ENCODE results near the gene MAP3K1.

The MAP3K1 gene

GRCh38 chr5:56802205-56802604 is 13.1 kb upstream of the MAP3K1 start:
- Histone ChIP-seq H3K79me2 (ENCODE audit: low read length) (no peaks in the 10 kb centered on the region), H3K36me3 (replicated peaks; ENCODE audit: low read depth, low read length) (no peaks in the 10 kb centered on the region), H3K9me3 (ENCODE audit: insufficient read depth, low read length) (no peaks in the 10 kb centered on the region), H3K4me2 (ENCODE audit: low read length) (no peak overlapping the region), H3K9ac (ENCODE audit: low read length) (no peak overlapping the region), H4K20me1 (ENCODE audit: insufficient read depth, low read length) (no peaks in the 10 kb centered on the region), H3K27ac (ENCODE audit: low read length) (no peak overlapping the region), H3K27me3 (ENCODE audit: low read depth, low read length) (no peaks in the 10 kb centered on the region), H3K4me3 (ENCODE audit: low read length) (no peak overlapping the region), H3K4me1 (ENCODE audit: low read length) (no peaks in the 10 kb centered on the region), H2AFZ (ENCODE audit: low read depth, low read length) (no peak overlapping the region)
- TF ChIP-seq EZH2phosphoT487 (IDR thresholded peaks at IDR 0.05; ENCODE audit: low read depth) (no peak), CTCF (IDR thresholded peaks at IDR 0.05; ENCODE audit: low read depth, low read length) (no peak)

- Histone ChIP-seq H4K20me1 (ENCODE audit: insufficient read depth, low read length) (no peaks in the 10 kb centered on the region), H2AFZ (ENCODE audit: low read depth, low read length) (no peak overlapping the region), H3K79me2 (ENCODE audit: low read length) (no peaks in the 10 kb centered on the region), H3K4me2 (ENCODE audit: low read length) (no peak overlapping the region), H3K27me3 (ENCODE audit: low read depth, low read length) (no peaks in the 10 kb centered on the region), H3K27ac (ENCODE audit: low read length) (no peak overlapping the region), H3K9ac (ENCODE audit: low read length) (no peak overlapping the region), H3K9me3 (ENCODE audit: insufficient read depth, low read length) (no peaks in the 10 kb centered on the region), H3K4me3 (ENCODE audit: low read length) (no peak overlapping the region), H3K4me1 (ENCODE audit: low read length) (no peaks in the 10 kb centered on the region), H3K36me3 (replicated peaks; ENCODE audit: low read depth, low read length) (no peaks in the 10 kb centered on the region)
- TF ChIP-seq EZH2phosphoT487 (IDR thresholded peaks at IDR 0.05; ENCODE audit: low read depth) (no peak), CTCF (IDR thresholded peaks at IDR 0.05; ENCODE audit: low read depth, low read length) (no peak)
Observed at GRCh38 chr5:56803025-56803424, 12.3 kb upstream of the MAP3K1 start.

- Histone ChIP-seq H3K9me3 (ENCODE audit: insufficient read depth, low read length) (no peaks in the 10 kb centered on the region), H3K27me3 (ENCODE audit: low read depth, low read length) (no peaks in the 10 kb centered on the region), H3K4me3 (ENCODE audit: low read length) (no peak overlapping the region), H2AFZ (ENCODE audit: low read depth, low read length) (no peak overlapping the region), H3K79me2 (ENCODE audit: low read length) (no peaks in the 10 kb centered on the region), H3K9ac (ENCODE audit: low read length) (no peak overlapping the region), H4K20me1 (ENCODE audit: insufficient read depth, low read length) (no peaks in the 10 kb centered on the region), H3K4me1 (ENCODE audit: low read length) (no peaks in the 10 kb centered on the region), H3K4me2 (ENCODE audit: low read length) (no peak overlapping the region), H3K36me3 (replicated peaks; ENCODE audit: low read depth, low read length) (no peaks in the 10 kb centered on the region), H3K27ac (ENCODE audit: low read length) (no peak overlapping the region)
- TF ChIP-seq EZH2phosphoT487 (IDR thresholded peaks at IDR 0.05; ENCODE audit: low read depth) = no peak
Observed at GRCh38 chr5:56803894-56804293, 11.5 kb upstream of the MAP3K1 start.

- H3K36me3 ChIP-seq (replicated peaks; ENCODE audit: low read depth, low read length) = no peaks in the 10 kb centered on the region
- H2AFZ ChIP-seq (ENCODE audit: low read depth, low read length) = no peak overlapping the region
- no peak overlapping the region for H3K9ac ChIP-seq (ENCODE audit: low read length)
- no peaks in the 10 kb centered on the region for H3K27me3 ChIP-seq (ENCODE audit: low read depth, low read length)
- H3K4me2 ChIP-seq (ENCODE audit: low read length) = no peak overlapping the region
- H4K20me1 ChIP-seq (ENCODE audit: insufficient read depth, low read length) = no peaks in the 10 kb centered on the region
- H3K27ac ChIP-seq (ENCODE audit: low read length) = no peak overlapping the region
- no peaks in the 10 kb centered on the region for H3K79me2 ChIP-seq (ENCODE audit: low read length)
- no peaks in the 10 kb centered on the region for H3K9me3 ChIP-seq (ENCODE audit: insufficient read depth, low read length)
- H3K4me1 ChIP-seq (ENCODE audit: low read length) = peaks cover 6% of the 10 kb centered on the region; the same call in 1 of the 2 replicates
- TF ChIP-seq CTCF (IDR thresholded peaks at IDR 0.05; ENCODE audit: low read depth, low read length) = no peak
- TF ChIP-seq EZH2phosphoT487 (IDR thresholded peaks at IDR 0.05; ENCODE audit: low read depth) = no peak
- H3K4me3 ChIP-seq (ENCODE audit: low read length) = no peak overlapping the region
Observed at GRCh38 chr5:56807679-56808078, 7.7 kb upstream of the MAP3K1 start.

GRCh38 chr5:56808211-56808610 is 7.1 kb upstream of the MAP3K1 start:
- Histone ChIP-seq H3K27me3 (ENCODE audit: low read depth, low read length) (no peaks in the 10 kb centered on the region), H3K79me2 (ENCODE audit: low read length) (no peaks in the 10 kb centered on the region), H3K9me3 (ENCODE audit: insufficient read depth, low read length) (no peaks in the 10 kb centered on the region), H3K4me1 (ENCODE audit: low read length) (peaks cover 11% of the 10 kb centered on the region), H3K36me3 (replicated peaks; ENCODE audit: low read depth, low read length) (no peaks in the 10 kb centered on the region), H2AFZ (ENCODE audit: low read depth, low read length) (no peak overlapping the region), H3K4me2 (ENCODE audit: low read length) (no peak overlapping the region), H3K4me3 (ENCODE audit: low read length) (no peak overlapping the region), H4K20me1 (ENCODE audit: insufficient read depth, low read length) (no peaks in the 10 kb centered on the region), H3K9ac (ENCODE audit: low read length) (no peak overlapping the region), H3K27ac (ENCODE audit: low read length) (no peak overlapping the region)
- no peak for TF ChIP-seq EZH2phosphoT487 (IDR thresholded peaks at IDR 0.05; ENCODE audit: low read depth)

All from OCI-LY3 (cell line).